HG03354 (cell line): Measurements from ENCODE around the gene ANKRD40.
A peak's percentile ranks its signal among the peaks of the same experiment; 100 is the strongest.
"Not testable (repeated sequence)": the region's sequence is repeated elsewhere in the genome, so short reads cannot be mapped to it uniquely, and the experiment has no call there.

Experiments used
- ATAC-seq: cut with Tn5 transposase; IDR thresholded peaks from one replicate; pipeline ENCODE4 v1.9.1; 2021; ENCODE audit warnings: mild to moderate bottlenecking; ENCODE audit not compliant: unreplicated experiment, poor library complexity, severe bottlenecking

The ANKRD40 gene, protein sequence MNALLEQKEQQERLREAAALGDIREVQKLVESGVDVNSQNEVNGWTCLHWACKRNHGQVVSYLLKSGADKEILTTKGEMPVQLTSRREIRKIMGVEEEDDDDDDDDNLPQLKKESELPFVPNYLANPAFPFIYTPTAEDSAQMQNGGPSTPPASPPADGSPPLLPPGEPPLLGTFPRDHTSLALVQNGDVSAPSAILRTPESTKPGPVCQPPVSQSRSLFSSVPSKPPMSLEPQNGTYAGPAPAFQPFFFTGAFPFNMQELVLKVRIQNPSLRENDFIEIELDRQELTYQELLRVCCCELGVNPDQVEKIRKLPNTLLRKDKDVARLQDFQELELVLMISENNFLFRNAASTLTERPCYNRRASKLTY

DNA sequence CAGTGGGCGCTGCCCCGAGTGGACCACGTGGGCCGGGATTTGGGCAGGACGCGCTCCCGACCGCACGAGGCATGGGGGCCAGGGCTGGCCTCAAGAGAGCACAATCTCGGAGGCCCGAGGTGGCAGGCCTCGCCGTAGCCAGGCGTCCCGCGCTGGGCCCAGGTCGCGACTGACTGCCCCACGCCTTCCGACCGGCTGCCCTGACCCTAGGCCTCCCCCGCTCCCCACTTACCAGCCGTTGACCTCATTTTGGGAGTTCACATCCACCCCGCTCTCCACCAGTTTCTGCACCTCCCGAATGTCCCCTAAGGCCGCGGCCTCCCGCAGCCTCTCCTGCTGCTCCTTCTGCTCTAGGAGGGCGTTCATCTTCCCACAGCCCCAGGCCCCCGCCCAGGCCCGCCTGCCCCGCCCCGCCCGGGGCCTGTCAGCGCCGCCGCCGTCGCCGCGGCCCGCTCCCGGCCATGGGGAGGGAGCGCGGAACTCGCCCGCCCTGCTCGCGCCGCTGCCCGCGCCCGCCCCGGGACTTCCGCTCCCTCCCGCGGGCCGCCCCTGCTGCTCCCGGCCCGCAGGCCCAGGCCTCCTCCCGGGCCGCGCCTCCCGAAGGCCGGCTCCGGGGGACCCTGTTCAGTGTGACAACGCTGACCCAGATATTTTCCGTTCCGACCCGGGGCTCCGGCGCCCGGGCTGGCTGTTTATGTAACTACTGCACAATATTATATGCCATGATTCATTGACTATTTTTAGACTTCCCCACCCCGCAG is at the start of gene ANKRD40:
TSS of gene ANKRD40 (minus strand) at position 626 of the 761 bp plus-strand sequence. CDS start at position 366, 260 bp downstream.
- ATAC-seq: peak; percentile 76

DNA sequence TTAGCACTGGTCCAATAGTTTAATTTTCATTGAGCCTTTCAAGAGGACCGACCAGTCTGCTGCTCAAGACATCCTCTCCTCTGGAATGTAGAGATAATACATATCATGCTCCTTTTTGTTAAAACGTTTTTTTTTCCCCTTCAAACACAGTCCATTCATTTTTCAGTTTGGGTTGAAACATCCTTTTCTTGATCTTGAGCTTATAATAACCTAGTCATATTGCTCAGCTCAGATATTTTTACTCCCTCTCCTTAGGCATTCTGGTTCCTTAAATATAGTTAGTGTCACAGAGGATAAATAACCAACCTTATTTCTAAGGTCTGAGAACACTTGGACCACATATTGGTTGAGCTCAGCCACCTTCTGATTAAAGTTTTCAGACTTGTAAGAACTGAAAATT is 46.8 kb upstream of the ANKRD40 start:
- no peak for ATAC-seq

DNA sequence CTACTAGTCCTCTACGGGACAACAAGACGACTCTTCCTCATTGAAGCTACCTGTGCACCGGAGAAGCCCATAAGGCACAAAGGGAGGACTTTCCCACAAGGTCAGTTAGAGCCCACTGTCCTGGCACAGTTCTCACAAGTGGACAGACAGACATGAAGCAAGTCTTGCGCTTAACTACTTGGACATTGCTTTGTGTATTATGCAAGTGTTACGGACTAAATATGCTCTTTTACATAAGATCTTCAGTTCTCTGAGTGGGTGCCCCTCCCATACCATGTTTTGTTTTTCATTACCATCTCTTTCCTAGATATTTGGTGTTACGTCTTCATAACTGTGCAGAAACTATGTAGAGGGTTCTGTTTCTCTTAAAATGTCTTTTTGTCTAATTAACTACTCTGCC is 41.5 kb upstream of the ANKRD40 start:
- no peak for ATAC-seq

DNA sequence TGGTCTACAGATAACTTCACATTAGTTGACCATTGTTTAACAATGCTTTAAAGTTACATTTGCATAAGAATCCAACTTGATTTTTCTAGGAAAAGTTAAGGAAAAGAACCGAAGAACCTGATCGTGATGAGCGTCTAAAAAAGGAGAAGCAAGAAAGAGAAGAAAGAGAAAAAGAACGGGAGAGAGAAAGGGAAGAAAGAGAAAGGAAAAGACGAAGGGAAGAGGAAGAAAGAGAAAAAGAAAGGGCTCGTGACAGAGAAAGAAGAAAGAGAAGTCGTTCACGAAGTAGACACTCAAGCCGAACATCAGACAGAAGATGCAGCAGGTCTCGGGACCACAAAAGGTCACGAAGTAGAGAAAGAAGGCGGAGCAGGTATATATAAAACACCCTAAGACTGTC is 37.9 kb upstream of the ANKRD40 start:
- ATAC-seq: no peak

DNA sequence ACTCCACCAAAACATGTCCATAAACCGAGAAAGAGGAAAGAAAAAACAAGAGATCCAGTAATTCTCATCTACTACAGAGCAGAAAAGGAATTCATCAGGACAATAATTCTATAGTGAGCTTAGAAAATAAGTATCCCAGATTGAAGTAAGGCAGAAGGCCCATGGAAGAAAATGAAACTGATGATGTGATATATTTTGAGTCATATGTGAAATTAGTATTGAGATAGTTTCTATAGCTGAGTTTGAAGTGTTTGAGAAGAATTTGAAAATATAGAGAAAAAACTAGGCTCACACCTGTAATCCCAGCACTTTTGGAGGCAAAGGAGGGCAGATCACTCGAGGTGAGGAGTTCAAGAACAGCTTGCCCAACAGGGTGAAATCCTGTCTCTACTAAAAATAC is 31.4 kb upstream of the ANKRD40 start:
- no peak for ATAC-seq

DNA sequence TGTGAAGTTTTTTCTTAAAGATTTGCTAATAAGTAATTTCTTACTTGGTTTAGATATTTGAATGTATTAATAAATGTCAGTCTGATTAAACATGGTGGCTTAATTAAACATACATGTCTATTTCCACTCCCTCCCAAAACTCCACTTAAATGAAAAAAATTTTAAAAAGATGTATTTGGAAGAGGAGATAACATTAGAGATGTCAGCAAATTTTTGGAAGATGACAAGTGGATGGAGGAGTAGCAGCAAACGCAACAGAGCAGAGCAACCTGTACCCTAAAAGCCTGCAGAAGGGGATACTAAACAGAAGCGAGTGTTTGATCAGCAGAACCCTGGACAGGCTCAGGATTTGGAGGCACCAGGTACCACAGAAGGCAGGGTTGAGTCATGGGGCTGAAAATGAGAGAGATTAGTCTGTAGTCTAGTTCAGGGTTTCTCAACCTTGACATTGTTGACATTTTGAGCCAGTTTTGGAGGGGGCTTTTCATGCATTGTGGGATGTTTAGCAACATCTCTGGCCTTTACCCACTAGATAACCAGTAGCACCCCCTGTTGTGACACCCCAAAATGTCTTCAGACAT is 29.5 kb upstream of the ANKRD40 start:
- ATAC-seq: no peak

DNA sequence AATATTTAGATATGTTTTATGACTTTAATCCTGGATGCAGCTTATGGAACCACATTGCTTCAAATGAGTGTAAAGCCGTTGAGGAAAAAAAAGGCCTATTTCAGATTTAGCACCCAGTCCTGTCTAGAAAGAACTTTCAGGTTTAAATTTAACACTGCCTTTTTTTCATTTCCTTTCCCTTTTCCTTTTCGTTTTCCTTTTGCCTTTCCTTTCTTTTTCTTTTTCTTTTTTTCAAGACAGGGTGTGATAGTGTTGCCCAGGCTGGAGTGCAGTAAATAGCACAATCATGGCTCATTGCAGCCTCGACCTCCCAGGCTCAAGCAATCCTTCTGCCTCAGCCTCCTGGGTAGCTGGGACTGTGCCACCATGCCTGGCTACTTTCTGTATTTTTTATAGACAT is 27.6 kb upstream of the ANKRD40 start:
- no peak for ATAC-seq

DNA sequence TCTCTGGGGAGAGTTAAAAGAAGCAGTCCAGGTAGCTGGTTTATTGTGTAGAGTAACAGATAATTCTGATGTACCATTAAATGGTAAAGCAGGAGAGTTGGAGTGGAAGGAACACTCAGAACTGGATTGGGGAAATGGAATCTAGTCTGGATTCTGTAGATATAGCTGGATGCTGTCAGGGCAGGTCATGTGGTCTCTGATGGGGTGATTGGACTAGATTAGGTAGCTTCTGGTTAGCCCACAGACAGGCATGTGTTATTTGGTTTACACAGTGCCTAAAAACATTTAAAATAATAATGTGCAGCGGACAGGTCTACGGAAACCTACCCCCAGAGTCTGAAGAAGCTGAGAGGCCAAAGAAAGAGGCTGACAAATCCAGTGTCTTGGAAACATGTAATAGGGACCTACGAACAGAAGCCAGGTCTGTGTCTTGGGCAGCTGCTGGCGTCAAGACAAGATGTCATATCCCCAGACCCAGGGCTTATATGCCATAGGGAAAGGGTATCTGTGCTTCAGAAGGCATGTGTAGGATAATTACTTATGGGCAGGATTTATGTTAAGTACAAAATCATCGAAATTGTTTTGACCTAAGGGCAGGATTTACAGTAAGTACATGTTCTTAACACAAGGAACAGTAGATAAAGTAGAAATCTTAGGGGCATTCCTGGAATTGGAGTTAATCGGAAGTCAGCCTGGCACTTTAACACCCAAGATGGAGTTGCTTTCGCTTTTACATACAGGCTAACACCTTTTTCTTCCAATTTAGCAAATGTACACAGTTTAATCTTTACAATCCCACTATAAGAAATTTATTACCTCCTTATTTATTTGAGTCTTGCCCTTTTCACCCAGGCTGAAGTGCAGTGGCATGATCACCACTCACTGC is 24.1 kb upstream of the ANKRD40 start:
- no peak for ATAC-seq

DNA sequence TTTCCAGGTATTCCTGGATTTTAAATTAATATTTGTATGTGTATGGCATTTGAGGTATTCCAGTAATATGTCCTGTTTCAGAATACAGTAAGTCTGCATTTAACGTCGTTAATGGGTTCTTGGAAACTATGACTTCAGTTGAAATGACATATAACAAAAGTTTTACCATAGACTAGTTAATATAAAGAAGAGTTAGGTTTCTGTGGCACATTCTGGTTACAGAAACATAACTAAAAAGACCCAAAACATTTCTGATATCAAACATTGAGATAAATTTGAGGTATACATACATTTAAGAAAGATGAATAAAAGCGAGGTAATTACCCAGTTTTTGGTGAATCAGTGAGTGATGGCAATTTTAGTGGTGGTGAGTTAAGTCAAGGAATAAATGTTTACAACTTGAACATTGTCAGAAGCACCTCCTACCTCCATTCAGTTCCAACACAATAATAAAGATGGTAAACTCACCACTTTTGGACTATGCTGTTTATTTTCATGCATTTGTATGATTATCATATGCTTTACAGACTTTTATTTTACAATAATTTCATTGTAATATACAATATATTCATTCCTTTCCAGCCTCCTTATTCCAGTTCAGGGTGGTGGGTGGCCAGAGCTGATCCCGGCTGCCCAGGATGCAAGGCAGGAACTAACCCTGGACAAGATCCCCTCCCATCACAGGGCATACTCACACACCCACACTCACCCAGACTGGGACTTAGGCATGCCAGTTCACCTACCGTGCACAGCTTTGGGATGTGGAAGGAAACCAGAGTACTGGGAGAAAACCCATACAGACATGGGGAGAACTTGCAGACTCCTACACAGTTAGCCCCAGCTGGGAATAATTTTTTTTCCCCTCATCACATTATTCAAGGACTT is 21.4 kb upstream of the ANKRD40 start:
- no peak for ATAC-seq

DNA sequence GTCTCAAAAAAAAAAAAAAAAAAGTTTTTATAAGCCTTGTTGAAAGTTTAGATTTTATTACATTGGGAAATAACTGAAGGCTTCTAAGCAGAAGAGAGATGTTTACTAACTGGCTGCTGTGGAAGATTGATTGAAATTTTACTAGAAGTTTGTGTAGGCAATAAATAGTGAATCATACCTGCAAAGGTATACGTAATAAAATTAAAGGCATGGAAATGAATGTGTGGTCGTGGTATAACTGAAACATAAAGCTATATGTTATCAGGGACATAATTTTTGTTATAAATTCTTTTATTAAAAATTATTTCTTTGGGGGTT is 20.4 kb upstream of the ANKRD40 start:
- ATAC-seq: no peak

DNA sequence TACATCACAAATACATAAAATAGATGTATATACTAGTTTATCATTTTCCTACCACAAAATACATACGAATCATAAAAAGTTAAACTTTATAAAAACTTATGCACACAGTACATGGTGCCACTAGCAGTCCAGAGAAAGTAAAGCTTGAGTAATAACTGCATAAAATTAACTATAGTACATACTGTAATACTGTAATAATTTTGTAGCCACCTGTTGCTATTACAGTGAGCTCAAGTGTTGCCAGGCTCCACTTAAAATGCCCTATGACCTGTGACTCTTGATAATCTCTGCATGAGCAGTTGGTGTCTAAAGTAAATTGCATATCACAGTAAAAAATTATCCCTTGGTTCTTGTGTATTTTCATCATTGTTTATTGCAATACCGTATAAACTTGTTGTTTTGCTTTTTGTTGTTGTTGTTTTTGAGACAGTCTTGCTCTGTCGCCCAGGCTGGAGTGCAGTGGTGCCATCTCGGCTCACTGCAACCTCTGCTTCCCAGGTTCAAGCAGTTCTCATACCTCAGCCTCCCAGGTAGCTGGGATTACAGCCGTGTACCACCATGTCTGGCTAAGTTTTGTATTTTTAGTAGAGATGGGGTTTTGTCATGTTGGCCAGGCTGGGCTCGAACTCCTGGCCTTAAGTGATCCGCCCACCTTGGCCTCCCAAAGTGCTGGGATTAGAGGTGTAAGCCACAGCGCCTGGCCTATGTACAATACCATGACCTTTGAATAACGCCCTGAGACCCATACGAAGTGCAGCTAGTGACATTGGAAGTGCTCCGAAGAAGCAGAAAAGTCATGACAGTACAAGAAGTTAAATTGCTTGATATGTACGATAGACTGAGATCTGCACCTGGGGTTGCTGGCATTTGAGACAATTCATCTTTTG is 18.3 kb upstream of the ANKRD40 start:
- no peak for ATAC-seq

DNA sequence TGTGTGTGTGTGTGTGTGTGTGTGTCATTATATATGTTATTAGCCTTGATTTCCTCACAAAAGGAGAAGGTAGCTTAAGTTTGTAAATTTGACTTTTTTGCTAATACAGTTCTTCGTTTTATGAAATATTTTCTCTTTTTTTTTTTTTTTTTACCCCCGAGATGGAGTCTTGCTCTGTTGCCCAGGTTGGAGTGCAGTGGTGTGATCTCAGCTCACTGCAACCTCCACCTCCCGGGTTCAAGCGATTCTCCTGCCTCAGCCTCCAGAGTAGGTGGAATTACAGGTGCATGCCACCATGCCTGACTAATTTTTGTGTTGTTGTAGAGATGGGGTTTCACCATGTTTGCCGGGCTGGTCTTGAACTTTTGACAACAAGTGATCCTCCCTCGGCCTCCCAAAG is 16.9 kb upstream of the ANKRD40 start:
- not testable (repeated sequence) for ATAC-seq

DNA sequence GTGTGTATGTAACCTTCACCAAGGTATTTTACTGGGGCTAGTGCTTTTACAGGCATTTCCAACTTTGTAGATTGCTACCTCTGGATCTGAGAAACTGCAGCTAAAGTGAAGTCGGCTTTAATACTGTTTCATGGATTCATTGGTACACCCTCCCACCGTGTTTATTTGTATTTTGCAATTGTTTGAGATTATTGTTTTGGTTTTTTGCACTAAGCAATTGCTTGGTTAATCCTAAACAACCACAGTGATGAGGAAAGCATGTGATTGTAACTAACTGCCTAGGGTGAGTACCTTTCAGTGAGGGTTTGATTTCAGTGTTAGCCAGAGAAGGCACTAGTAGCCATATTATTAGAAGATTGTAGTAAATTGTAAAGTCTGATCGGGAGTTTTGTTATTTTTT is 15.0 kb upstream of the ANKRD40 start:
- no peak for ATAC-seq

DNA sequence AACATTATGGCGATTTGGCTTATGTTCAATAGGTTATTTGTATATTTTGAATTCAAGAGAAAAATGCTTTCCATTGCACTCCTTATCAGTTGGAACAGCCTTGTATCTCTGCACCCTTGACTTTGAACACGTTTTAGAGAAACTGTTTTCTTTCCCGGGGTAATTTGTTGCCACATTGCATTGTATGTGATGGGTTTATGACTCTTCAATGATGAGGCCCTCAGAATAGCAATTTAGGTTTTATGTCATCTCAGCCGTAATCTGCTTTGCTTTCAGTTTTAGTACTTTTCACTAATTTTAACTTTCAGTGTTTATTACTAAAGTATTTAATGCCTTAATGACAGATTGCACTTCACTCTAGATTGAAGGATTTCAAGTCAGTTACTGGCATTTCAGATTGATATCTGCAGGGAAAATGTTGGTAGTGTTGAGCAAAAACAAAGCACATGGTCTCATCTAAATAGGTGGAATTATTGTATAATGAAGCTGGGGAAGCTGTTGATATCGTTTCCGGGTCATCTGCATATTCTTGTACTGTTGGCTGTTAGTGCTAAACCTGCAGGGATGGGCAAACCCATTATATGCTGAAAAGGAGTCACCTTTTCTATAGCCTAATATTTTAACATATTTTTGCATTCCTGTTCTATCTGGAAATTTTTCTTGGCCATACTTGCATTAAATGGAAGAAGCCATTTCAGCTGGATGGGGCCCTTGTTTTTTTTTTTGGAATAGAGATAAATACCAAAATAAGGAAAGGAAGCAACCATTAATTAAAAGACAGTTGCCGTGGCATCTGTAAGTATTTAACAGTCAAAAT is 13.7 kb upstream of the ANKRD40 start:
- no peak for ATAC-seq

DNA sequence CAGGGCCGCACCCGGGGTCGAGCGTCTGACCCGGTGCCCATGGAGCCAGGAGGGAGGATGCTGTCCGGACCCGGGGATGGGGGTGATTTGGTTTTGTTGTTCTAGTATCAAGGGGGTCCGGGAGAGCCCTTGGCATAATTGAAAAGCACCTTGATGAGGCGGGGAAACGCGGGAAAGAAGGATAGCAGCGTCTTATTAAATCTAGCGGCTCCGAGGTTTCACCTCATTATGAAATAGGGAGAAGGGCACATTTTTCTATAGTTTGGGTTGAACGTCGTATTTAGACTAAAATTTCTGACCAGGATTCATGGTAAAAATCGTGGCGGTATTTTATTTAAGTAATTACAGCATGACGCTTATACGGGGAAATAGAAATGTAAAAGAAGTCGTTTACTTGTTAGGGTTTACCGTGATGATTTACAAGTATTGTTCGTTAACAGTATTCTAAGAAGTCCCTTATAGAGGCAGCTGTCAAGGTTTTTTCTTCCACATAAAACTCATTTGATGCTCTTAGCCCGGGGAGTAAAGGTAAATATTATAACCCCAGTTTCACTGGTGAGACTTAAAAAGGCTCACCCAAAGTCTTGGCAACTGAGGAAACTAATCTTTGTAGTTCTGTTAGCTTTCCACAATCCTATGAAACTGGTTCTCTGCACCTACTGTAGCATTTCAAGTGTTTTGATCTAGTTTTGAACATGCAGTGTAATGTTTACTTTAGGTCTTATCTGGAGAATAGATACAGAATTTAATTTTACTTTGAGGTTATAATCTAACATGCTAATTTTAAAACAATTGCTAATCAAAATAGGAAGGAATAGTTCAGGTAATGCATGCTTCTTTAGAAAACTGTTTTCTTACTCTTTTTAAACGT is 12.4 kb upstream of the ANKRD40 start:
- ATAC-seq: no peak

DNA sequence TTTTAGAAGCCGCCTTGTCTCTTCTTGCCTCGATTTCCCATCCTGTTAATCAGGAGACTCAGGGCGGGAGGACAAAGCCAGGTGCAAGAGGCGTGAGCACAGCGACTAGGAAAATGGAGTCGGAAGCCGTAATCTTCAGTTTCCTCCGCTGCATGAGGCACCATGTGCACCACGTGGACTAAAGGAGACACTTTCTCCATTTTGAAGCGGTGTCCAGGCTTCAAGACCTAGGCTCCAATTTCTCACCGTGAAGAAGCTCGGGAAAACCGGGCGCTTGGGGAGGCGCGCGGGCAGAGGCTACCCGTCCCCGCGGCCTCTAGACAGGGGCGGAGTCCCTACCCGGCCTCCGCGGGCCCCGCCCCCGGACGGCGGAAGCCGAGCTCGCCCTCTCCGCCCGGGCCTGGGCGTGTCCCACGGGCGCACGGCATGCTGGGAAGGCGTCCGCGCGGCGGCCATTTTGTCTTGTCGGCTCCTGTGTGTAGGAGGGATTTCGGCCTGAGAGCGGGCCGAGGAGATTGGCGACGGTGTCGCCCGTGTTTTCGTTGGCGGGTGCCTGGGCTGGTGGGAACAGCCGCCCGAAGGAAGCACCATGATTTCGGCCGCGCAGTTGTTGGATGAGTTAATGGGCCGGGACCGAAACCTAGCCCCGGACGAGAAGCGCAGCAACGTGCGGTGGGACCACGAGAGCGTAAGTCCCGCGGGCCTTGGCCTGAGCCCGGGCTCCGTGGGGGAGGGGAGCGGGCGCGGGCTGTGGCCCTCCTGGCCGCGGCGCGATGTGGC is 11.6 kb upstream of the ANKRD40 start, which contains the start of gene LUC7L3:
TSS of gene LUC7L3 (plus strand) at position 460 of the 780 bp plus-strand sequence. CDS start at position 590, 130 bp downstream.
- peak; percentile 90 for ATAC-seq
